DMS114 treated with DMSO at 0.1 percent for 48 hours (cell line): Measurements from ENCODE around the gene ANKEF1.

Experiments
- DNase-seq: peaks from one replicate; lab custom pipeline; 2025; ENCODE audit not compliant: unreplicated experiment; lab: John Stamatoyannopoulos, UW

The ANKEF1 gene

GRCh38 chr20:10079964-10080363 is 45.2 kb downstream of the ANKEF1 start:
- DNase-seq = no peak

GRCh38 chr20:10080574-10080973 is 45.8 kb downstream of the ANKEF1 start:
- DNase-seq = no peak

DNA sequence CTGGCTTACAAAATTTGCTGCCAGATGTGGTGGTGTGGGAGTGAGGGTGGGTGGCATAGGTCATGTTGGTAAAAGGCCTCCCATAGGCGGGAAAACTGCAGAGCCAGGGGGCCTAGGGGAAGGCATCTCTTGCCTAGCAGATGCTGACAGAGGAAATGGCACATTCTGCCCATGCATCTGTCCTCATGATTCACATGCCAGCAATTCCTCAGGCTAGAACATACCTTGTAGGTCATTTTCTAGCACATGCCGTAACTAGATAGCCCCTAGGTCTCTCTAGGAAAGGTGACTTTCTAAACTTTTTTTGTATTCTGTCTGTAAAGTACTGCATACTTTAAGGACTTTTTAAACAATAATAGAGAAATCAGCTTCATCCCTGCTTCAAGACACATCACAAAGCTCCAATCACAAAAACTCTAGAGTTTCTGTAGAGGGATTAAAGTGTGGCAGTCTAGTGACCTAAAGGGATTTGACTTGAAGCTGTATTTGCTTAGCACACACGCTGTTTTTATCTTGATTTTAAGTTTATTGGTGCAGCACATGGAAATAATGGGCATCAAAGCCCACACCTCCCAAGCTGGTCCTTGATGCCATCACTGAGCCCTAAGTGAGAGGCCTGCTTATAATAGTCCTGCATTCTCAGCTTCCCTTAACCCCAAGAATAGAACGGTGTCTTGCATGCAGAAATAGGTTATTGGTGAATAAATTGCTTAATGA is 55.2 kb downstream of the ANKEF1 start:
- no peak for DNase-seq

- peak; percentile 46 for DNase-seq
These were observed 55.9 kb downstream of the ANKEF1 start for GRCh38 chr20:10090588-10091166.

DNA sequence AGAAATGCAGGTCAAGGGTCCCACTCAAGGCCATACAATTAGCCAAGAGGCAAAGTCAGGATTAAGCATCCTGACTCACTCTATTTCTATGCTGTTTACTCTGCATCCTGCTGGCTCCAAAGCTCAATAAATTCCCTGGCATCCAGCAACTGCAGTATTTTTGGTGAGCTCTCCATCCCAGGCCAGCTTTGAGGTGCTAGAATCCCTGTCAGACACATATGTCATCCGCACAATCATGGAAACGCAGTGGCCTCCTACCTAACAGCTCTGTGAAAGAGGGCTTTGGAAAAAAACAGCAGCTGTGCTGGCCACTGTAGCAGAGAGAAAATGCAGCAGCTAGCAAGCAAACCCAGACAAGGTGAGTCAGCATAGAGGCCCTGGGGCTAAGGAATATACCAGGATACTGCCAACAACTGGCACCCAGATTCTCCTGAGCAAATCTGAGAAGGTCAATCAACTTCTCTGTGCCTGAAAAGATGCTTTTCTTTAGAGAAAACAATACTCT is 58.4 kb downstream of the ANKEF1 start:
- DNase-seq = no peak

- DNase-seq = no peak
These were observed 59.9 kb downstream of the ANKEF1 start for GRCh38 chr20:10094566-10095173.

DNA sequence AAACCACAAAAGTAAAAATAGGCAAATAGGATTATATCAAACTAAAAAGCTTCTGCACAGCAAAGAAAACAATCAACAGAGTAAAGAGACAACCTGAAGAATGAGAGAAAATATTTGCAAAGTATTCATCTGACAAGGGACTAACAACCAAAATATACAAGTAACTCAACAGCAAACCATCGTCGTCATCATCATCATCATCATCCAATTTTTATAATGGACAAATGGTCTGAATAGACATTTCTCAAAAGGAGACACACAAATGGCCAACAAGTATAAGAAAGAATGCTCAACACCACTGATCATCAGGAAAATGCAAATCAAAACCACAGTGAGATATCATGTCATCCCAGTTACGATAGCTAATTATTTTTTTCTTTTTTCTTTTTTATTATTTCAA is 62.0 kb downstream of the ANKEF1 start:
- DNase-seq = no peak

- no peak for DNase-seq
These were observed 70.3 kb downstream of the ANKEF1 start for GRCh38 chr20:10105046-10105445.
